ENCODE data around the gene SLC35B1. TPM values are rescaled to one million over a fixed set of nuclear protein-coding genes. Genes with fewer than 3 reads are reported as not detected.
"Not testable (repeated sequence)": the region's sequence is repeated elsewhere in the genome, so short reads cannot be mapped to it uniquely, and the experiment has no call there.

The SLC35B1 gene
- polyA plus RNA-seq, 3 donors, result 85.4 to 95.6 (median 88.2) TPM

DNA sequence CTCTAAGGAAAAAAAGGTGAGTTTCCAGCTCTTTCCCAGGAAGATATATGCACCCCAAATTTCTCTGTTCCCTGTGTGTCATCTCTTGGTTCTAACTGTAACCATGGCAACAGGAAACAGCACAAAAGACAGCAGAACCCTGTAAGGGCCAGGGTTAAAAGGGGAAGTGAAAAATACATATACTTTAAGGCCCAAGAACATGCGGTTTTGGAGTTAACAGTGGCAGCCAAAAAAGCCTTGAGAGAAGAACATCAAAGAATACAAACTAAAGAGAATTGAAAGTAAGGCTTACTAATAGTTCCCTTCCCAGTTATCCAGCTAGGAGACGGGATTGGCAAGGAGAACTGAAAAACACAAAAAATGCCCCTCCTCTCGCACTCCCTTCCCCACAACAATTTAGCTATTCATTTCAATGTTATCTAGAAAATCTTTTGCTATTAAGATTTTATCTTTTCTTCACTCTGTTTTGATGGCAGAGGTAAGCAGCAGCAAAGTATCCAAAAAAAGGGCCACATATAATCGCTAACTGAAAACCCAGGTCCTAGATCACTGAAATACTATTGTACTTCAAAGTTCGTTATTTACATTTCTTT lies 31.4 kb downstream of the SLC35B1 start:
- DNase-seq (ENCODE audit: low read depth in 3 of 3, low spot score in 2 of 3), result no peak

- no peak for DNase-seq (ENCODE audit: low read depth in 3 of 3, low spot score in 2 of 3)
Observed at GRCh38 chr17:49674507-49674906, 33.3 kb downstream of the SLC35B1 start.

DNA sequence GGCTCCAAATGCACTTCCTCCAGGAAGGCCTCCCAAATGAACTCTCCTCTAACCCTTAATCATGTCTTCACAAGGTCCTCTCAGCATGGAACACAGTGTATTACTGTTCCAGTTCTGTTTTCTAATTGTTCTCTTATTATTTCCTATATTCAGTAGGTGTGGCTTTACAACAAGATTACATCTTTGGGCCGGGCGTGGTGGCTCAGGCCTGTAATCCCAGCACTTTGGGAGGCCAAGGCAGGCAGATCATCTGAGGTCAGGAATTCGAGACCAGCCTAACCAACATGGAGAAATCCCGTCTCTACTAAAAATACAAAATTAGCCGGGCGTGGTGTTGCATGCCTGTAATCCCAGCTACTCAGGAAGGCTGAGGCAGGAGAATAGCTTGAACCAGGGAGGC lies 34.1 kb downstream of the SLC35B1 start:
- DNase-seq (ENCODE audit: low read depth in 3 of 3, low spot score in 2 of 3), result not testable (repeated sequence)

DNA sequence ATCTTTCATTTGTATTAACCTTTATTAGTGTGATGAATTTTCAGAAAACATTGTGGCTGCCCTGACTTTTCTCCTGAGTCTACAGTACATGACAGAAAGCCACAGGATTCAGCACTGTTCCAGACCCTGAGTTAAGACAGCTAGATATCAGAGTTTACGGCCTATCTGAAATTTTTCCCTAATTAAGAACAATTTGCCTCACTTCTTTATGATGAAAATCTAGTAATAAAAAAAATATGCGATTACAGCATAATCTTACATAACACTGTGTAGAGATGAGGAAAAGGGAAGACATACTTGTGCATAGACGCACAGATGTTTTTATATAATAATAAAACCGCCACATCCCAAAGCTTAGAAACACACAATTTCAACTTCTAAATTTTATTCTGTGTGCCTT lies 37.1 kb downstream of the SLC35B1 start:
- DNase-seq (ENCODE audit: low read depth in 3 of 3, low spot score in 2 of 3), result no peak

GRCh38 chr17:49670002-49670401 lies 37.8 kb downstream of the SLC35B1 start:
- DNase-seq (ENCODE audit: low read depth in 3 of 3, low spot score in 2 of 3), result no peak

DNA sequence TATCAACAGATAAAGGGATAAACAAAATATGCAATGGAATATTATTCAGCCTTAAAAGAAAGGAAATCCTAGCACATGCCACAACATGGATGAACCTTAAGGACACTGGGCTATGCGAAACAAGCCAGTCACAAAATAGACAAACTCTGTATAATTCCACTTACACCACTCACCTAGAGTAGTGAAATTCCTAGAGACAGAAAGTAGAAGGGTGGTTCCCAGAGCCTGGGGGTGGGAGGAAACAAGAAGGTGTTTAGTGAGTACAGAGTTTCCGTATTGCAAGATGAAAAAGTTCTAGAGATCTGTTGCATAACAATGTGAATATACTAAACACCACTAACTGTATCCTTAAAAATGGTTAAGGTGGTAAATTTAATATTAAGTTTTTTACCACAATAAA lies 39.9 kb downstream of the SLC35B1 start:
- no peak for DNase-seq (ENCODE audit: low read depth in 3 of 3, low spot score in 2 of 3)

DNA sequence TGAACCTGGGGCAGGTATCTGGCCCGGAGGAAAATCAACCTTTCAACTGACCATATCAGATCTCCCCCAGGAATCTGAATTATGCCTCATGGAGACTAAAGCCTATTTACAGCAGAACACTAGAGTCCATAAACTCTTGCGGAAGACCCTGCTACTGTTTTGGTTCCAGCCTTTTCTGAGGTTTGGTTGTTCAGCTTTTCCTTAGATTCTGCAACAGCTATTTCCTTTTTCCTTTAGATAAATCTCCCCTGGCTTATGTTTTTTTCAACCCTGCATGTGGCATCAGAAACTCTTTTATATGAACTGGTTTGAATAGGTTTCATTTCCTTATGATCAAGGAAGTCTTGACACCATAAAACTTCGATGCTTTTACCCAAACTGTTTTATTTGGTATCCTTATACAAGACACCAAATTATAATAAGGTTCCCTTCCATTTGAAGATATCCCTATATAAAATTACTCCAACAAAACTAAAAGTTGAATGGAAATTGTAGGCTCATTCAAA lies 43.0 kb downstream of the SLC35B1 start:
- no peak for DNase-seq (ENCODE audit: low read depth in 3 of 3, low spot score in 2 of 3)

- no peak for DNase-seq (ENCODE audit: low read depth in 3 of 3, low spot score in 2 of 3)
Observed at GRCh38 chr17:49659661-49660382, 47.9 kb downstream of the SLC35B1 start.

GRCh38 chr17:49656247-49656646 lies 51.5 kb downstream of the SLC35B1 start:
- DNase-seq (ENCODE audit: low read depth in 3 of 3, low spot score in 2 of 3), result no peak

Other genes starting within 250 kb of the SLC35B1 start
- gene NGFR, start 212.7 kb downstream of the SLC35B1 start, polyA plus RNA-seq (ENCODE audit: insufficient read length in 3 of 3), result 1 to 10 TPM; 4.3 to 4.7 (median 4.4) TPM
- gene NXPH3, start 132.1 kb downstream of the SLC35B1 start, polyA plus RNA-seq (ENCODE audit: insufficient read length in 3 of 3), result 1 to 10 TPM; 1.3 to 1.5 (median 1.4) TPM
- gene SPOP, start 29.9 kb downstream of the SLC35B1 start, polyA plus RNA-seq (ENCODE audit: insufficient read length in 3 of 3), result 10 to 100 TPM; 62.8 to 70.9 (median 65.7) TPM
- gene FAM117A, start 56.2 kb upstream of the SLC35B1 start, polyA plus RNA-seq (ENCODE audit: insufficient read length in 3 of 3), result 10 to 100 TPM; 16.4 to 17.8 (median 17.3) TPM
- 10 to 100 TPM; 49.9 to 53.4 (median 50.0) TPM for gene KAT7, start 80.7 kb upstream of the SLC35B1 start, polyA plus RNA-seq (ENCODE audit: insufficient read length in 3 of 3)
- under 1 TPM in 2 of 3 donors, not detected in 1; 0.22 to 0.40 TPM for gene TAC4, start 140.1 kb upstream of the SLC35B1 start, polyA plus RNA-seq (ENCODE audit: insufficient read length in 3 of 3)

Data from right renal cortex interstitium (tissue), 3 donors.